ENCODE results near the gene PRKCA.

DNA sequence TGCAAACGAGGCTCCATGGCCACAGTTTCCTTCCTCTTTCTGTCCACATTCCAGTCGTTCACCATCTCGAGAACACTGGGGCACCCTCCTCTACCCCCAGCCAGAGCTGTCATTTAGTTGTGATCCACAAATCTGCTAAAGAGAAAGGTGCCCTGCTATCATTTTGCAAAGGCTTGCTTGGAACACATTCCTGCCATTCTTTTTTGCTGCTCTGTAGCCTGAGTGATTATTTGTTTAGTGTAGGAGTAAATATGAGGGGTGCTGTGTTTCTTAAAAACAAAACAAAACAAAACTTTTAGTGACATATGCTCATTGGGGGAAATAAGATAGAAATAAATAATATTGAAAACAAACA is 166.7 kb downstream of the PRKCA start:
- TF ChIP-seq POLR2A (IDR thresholded peaks at IDR 0.05): no peak
- TF ChIP-seq, protein P1, sequence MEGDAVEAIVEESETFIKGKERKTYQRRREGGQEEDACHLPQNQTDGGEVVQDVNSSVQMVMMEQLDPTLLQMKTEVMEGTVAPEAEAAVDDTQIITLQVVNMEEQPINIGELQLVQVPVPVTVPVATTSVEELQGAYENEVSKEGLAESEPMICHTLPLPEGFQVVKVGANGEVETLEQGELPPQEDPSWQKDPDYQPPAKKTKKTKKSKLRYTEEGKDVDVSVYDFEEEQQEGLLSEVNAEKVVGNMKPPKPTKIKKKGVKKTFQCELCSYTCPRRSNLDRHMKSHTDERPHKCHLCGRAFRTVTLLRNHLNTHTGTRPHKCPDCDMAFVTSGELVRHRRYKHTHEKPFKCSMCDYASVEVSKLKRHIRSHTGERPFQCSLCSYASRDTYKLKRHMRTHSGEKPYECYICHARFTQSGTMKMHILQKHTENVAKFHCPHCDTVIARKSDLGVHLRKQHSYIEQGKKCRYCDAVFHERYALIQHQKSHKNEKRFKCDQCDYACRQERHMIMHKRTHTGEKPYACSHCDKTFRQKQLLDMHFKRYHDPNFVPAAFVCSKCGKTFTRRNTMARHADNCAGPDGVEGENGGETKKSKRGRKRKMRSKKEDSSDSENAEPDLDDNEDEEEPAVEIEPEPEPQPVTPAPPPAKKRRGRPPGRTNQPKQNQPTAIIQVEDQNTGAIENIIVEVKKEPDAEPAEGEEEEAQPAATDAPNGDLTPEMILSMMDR (IDR thresholded peaks at IDR 0.05): no peak
- no peak for TF ChIP-seq POLR2AphosphoS5 (IDR thresholded peaks at IDR 0.05)

Measured in prostate gland (tissue), 2 donors.